Stimulated activated effector memory CD8-positive, alpha-beta T cell treated with anti-CD3 and anti-CD28 coated beads, Interleukin-12 subunit alpha, Interleukin-12 subunit beta, amount 100 ng/mL, for 72 hours (primary cell): Measurements from ENCODE around the gene KDSR.

Source experiments
- ATAC-seq: fragments of 150-1000 bp; cut with Tn5 transposase; 2 replicates; pipeline ENCODE4 v1.10.0; 2021
- DNase-seq, 2 donors: peaks; one replicate each; pipeline ENCODE4 v3.0.0; 2021 to 2022; ENCODE audit warnings: low spot score in 2 of 2
- H3K27ac Mint-ChIP-seq: one replicate; pipeline ENCODE4 v1.8.0; 2022; ENCODE audit warnings: mild to moderate bottlenecking, mixed read lengths
- H3K36me3 Mint-ChIP-seq: one replicate; pipeline ENCODE4 v1.8.0; 2022; ENCODE audit warnings: mild to moderate bottlenecking, mixed read lengths
- H3K4me1 Mint-ChIP-seq: one replicate; pipeline ENCODE4 v1.8.0; 2022; ENCODE audit warnings: mixed read lengths
- H3K4me3 Mint-ChIP-seq: one replicate; pipeline ENCODE4 v1.8.0; 2022; ENCODE audit warnings: mild to moderate bottlenecking, mixed read lengths
- H3K9me3 Mint-ChIP-seq: one replicate; pipeline ENCODE4 v1.8.0; 2022; ENCODE audit warnings: mixed read lengths

Gene KDSR

DNA sequence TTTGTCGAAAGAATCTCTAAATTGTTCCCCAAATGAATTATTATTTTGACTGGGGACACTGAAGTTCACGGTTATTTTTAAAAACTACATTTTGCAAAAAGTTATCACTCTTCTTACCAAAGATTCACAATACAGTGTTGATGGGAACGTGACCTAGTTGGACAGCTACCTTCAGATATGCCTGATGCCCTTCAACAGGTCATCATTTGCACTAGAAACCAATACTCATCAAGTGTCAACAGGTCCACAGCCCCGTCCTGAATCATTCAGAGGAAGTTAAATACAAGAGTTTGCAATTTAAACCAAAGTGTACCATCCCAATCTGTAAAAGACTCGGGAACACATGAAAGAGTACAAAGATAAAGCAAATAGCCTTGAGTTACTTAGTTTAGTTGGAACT, 75.7 kb downstream of the KDSR start:
- ATAC-seq: peak; percentile 73
- H3K9me3 Mint-ChIP-seq: no peaks in the 10 kb centered on the region

DNA sequence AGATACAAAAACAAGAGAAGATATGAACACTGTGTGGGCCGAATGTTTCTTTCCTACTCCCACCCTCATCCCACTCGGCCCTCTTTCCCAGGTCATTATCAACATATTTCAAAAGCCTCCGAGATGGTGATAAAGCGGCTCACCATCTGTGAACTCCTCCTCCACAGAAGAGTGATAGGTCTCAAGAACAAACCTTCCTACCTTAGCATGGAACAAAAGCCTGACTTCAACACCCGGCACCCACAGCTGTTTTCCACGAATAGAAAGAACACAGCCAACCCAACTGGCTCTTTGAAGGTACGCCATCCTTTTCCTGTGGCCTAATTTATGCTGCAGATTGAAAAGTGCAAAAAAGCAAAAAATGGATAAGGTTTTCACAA, 76.2 kb downstream of the KDSR start:
- Mint-ChIP-seq H3K9me3 (no peaks in the 10 kb centered on the region), H3K27ac (peak overlapping the region; percentile 82), H3K36me3 (no peaks in the 10 kb centered on the region), H3K4me1 (peaks cover 7% of the 10 kb centered on the region), H3K4me3 (no peak overlapping the region)
- ATAC-seq (peak; percentile 56), DNase-seq (no peak)

More for the DNA sequence above, 75.7 kb downstream of the KDSR start:
- peaks cover 10% of the 10 kb centered on the region for H3K4me1 Mint-ChIP-seq
- H3K4me3 Mint-ChIP-seq: no peak overlapping the region
- H3K27ac Mint-ChIP-seq: peak overlapping the region; percentile 82
- DNase-seq: no peak
- H3K36me3 Mint-ChIP-seq: no peaks in the 10 kb centered on the region

DNA sequence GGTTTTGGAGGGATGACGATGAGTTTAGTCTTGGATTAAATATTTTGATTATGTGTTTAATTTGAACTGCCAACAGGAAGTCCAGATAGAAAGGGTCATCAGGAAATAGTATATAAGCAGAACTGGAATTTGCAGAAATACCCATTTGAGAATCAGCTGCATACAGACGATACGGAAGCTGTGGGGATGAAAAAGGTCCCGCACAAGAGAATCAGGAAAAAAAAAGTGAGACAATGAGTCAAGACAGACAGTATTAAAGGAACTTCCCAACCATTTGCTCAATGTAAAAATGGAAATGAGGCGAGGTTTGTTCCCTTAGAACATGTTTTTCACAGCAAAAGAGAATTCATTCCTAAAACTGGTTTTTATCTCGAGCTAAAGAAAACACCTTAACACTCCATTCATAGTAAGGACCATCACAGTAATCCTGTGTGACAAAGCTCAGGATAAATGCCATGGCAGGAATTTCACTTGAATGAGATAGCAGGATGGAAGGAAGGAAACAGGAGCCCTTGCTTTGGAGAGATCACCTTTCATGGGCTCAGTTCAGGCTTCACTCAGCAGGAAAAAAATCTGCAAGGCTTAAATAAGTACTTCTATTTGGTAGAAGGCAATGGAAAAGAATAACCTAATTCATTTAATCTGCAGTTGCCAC, 76.7 kb downstream of the KDSR start:
- Mint-ChIP-seq H3K27ac (peak overlapping the region; percentile 44), H3K36me3 (no peaks in the 10 kb centered on the region), H3K4me1 (peaks cover 1% of the 10 kb centered on the region), H3K4me3 (no peak overlapping the region), H3K9me3 (no peaks in the 10 kb centered on the region)
- ATAC-seq: no peak
- no peak for DNase-seq

DNA sequence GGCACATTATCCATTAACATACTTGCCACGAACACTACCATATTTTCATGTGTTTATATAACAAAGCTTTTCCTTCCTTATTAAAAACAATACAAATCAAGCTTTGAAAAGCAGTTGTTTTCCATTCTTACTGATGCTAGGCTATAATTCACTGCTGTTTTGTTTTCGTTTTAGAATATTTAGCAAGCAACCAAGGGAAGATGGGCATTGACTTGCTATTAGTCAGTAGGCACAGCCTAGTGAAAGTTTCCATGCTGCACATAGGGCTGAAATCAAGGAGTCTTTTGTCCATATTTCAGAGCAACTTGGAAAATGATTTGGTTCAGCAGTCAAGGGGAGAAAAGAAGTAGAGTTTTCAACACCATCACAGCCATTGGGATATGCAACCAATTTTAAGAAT, 78.7 kb downstream of the KDSR start:
- Mint-ChIP-seq H3K27ac (no peak overlapping the region), H3K9me3 (no peaks in the 10 kb centered on the region), H3K4me3 (no peak overlapping the region), H3K4me1 (no peaks in the 10 kb centered on the region), H3K36me3 (no peaks in the 10 kb centered on the region)
- ATAC-seq (no peak), DNase-seq (no peak)

DNA sequence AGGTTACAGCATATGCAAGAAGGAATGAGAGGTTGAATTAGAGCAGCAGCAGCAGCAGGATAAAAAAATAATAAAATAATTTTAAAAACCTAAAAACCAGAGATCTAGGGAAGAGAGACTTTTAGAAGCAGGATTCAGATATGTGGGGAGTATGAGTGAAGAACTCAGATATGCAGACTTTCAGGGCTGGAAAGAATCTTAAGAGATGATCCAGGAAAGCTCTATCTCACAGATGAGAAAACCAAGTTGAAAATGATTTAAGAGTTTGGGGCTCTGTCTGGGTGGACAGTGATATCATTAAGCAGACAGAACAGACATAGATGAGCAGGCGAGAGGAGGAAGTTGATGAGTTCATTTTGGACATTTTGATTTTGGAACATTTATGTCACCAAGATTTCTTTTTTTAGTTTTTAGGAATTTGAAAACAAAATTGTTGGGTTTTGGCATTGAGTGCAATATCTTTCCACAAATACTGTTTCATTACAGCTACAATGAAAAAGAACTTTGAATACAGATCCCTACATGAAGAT, 79.2 kb downstream of the KDSR start:
- no peaks in the 10 kb centered on the region for H3K4me1 Mint-ChIP-seq
- ATAC-seq (no peak), DNase-seq (no peak)
- H3K27ac Mint-ChIP-seq: no peak overlapping the region
- no peaks in the 10 kb centered on the region for H3K36me3 Mint-ChIP-seq
- no peak overlapping the region for H3K4me3 Mint-ChIP-seq
- no peaks in the 10 kb centered on the region for H3K9me3 Mint-ChIP-seq

DNA sequence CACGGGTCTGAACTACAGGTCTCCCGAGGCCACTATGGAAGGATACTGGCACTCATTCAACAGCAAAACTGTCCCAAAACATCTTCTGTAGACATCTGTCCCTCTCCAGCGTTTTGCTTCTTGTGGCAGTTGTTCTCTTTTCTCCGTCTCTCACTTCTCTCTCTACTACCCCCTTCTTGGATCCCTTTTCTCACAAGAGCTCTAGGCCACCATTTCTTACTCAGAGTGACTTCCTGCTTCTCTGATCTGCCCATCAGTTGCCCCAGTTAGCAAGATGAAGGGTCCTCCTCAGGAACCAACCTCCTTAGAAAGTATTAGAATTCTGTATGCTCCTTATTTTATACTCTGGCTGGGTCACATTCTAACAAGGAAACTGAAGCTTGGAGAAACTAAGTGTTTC, 80.1 kb downstream of the KDSR start:
- no peak for DNase-seq
- no peaks in the 10 kb centered on the region for H3K4me1 Mint-ChIP-seq
- no peaks in the 10 kb centered on the region for H3K9me3 Mint-ChIP-seq
- H3K4me3 Mint-ChIP-seq: no peak overlapping the region
- ATAC-seq: no peak
- no peak overlapping the region for H3K27ac Mint-ChIP-seq
- H3K36me3 Mint-ChIP-seq: no peaks in the 10 kb centered on the region

DNA sequence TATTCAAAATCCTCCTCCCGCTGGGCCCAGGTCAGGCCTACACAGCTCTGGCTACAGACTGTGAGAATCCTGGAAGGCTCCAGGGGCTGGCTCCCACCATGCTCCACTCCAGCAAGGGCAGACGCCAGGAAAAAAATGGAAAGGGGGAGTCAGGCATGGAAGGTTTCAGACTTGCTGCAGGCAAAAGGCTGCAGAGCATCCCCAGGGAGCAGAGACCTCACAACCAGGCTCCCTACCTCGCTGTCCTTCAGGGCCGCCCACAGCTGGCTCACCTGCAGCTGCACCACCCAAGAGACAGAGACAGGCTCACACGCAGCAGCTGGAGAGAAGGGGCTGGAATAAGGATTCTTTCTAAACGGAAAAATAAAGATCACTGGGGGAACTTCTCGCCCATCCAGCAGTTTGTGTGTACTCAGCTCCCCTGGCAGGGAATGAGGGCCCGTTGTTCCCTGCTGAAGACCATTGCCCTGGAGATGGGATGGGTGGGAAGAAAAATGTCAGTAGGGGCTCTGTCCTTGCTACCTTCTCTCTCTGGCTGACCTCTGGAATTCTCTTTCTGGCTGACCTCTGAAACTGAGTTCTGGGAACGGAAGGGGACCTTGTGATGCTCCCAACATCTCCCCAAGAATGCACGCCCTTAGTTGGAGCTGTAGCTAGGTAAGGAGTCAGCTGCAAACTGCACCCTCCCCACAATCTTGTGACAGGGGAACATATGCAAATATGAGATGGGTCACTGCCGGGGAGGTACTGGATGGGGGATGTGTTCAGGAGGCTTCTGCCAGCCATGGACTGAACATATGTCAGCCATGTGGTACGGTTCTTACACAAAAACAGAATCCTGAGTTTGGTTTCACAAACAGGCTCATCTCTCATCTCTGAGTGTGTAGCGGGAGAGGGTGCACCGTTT, 81.9 kb downstream of the KDSR start:
- Mint-ChIP-seq H3K36me3 (no peaks in the 10 kb centered on the region), H3K27ac (peak overlapping the region; percentile 35), H3K4me3 (no peak overlapping the region), H3K4me1 (peaks cover 17% of the 10 kb centered on the region), H3K9me3 (peaks cover 3% of the 10 kb centered on the region)
- no peak for ATAC-seq
- DNase-seq: no peak

DNA sequence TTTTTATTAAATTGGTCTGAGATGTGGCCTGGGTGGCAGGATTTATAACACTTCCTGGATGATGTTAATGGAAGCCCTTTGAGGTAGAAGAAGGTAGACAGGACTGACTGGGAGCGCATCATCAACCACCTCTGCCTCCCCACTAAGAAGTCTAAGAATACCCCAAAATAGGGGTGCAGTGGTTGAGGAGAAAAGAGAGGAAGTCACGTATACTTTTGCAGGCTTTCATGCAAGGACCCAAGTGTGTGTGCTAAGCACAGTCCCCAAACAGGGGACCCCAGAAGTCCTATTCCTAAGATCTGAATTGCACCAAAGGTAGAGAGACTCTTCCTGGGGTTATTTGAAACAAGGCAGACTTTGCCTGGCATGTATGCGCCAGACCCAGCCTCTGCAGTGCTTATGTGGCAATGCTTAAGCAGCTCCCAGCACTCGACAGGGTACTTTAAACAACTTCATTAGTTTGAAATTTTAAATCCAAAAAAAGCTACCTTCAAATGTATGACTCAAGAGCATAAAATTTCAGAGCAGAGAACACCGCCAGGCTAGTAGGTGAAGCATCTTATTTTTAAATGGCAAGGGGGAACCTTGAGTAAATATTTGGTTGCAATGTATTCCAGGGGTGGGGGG, 82.7 kb downstream of the KDSR start:
- peaks cover 3% of the 10 kb centered on the region for H3K9me3 Mint-ChIP-seq
- H3K4me3 Mint-ChIP-seq: no peak overlapping the region
- no peak for DNase-seq
- no peaks in the 10 kb centered on the region for H3K36me3 Mint-ChIP-seq
- ATAC-seq: no peak
- H3K4me1 Mint-ChIP-seq: peaks cover 22% of the 10 kb centered on the region
- H3K27ac Mint-ChIP-seq: peak overlapping the region; percentile 35

DNA sequence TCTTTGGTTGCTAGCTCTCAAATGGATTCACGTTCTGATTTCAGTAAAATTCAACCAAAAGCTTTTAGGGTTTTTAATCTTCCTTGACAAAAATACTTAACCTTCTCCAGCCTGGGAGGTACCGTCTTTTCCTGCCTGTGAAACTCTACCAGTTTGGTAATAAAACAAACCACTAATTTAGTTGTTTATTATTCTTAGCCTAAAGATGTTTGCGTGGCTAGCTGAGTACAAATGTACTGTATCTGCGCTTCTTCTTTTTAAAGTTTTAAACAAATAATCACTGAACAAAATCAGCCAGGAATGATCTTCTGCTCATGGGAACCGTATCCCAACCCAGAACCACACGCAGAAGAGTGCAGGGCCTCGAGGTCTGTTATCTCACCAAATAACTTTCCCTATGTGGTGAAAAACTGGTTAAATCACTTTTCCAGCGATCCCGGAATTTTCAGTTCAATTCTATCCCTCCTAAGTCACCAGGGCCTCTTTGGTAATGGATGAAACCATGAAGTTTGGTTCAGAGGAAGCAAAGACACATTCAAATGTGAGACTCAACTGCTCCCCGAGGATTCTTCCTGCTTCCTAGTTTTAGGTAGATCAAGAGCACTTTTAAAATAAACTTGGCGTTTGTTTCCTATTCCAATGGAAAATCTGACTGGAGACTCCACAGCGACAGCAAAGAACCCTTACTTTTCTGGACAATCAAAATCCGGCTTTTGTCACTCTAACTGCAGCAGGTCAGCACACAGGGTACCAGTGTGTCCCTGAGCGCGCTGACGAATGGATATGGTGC, 83.5 kb downstream of the KDSR start:
- peaks cover 3% of the 10 kb centered on the region for H3K9me3 Mint-ChIP-seq
- no peaks in the 10 kb centered on the region for H3K36me3 Mint-ChIP-seq
- ATAC-seq (no peak), DNase-seq (no peak)
- peaks cover 30% of the 10 kb centered on the region for H3K4me1 Mint-ChIP-seq
- peak overlapping the region; percentile 35 for H3K27ac Mint-ChIP-seq
- no peak overlapping the region for H3K4me3 Mint-ChIP-seq

DNA sequence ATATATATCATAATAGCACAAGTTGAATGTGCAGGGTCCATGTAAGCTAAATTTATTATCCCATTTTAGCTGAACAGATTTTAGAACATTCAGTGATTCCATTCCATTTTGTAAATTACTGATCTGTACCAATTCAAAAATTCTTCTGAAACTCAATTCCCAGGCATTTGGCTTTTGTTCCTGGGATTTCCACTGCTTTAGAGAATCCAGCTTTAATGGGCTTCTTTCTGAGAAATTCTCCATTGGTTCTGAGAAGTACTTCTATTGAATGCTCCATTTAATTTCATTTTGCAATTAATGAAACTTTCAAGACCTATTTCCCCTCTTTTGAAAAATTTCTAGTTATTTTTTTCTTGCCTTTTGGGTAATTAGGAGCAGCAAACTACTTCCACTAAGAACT, 84.2 kb downstream of the KDSR start:
- H3K4me3 Mint-ChIP-seq: no peak overlapping the region
- no peak for ATAC-seq
- no peak for DNase-seq
- H3K9me3 Mint-ChIP-seq: peaks cover 3% of the 10 kb centered on the region
- peaks cover 37% of the 10 kb centered on the region for H3K4me1 Mint-ChIP-seq
- no peaks in the 10 kb centered on the region for H3K36me3 Mint-ChIP-seq
- H3K27ac Mint-ChIP-seq: no peak overlapping the region
